ENCODE results near the gene TRIM38. TPM values are rescaled to one million over a fixed set of nuclear protein-coding genes. Genes with fewer than 3 reads are reported as not detected.

TRIM38 gene
- total RNA-seq, 1 donor from 2014 or later: 7.6 TPM

- peaks cover 0 to 19% of the 10 kb centered on the region in 2 donors for H3K4me1 ChIP-seq
- H3K27ac ChIP-seq: peak overlapping the region; percentile 90 to 97
- intact Hi-C loops (cut with DNase I): loop anchor here (5.0 to 10.0 kb wide), 4 partner anchors 530 to 1810 kb away; a partner anchor contains a TSS
- no peak overlapping the region for H3K4me3 ChIP-seq
- no peaks in the 10 kb centered on the region for H3K27me3 ChIP-seq
- no peak for DNase-seq (ENCODE audit: low spot score in 2 of 2)
- H3K36me3 ChIP-seq: no peaks in the 10 kb centered on the region
- no peak for TF ChIP-seq CTCF (IDR thresholded peaks at IDR 0.05)
- H3K9me3 ChIP-seq: no peaks in the 10 kb centered on the region
These were observed 62.0 kb downstream of the TRIM38 start for GRCh38 chr6:26024651-26025046.

DNA sequence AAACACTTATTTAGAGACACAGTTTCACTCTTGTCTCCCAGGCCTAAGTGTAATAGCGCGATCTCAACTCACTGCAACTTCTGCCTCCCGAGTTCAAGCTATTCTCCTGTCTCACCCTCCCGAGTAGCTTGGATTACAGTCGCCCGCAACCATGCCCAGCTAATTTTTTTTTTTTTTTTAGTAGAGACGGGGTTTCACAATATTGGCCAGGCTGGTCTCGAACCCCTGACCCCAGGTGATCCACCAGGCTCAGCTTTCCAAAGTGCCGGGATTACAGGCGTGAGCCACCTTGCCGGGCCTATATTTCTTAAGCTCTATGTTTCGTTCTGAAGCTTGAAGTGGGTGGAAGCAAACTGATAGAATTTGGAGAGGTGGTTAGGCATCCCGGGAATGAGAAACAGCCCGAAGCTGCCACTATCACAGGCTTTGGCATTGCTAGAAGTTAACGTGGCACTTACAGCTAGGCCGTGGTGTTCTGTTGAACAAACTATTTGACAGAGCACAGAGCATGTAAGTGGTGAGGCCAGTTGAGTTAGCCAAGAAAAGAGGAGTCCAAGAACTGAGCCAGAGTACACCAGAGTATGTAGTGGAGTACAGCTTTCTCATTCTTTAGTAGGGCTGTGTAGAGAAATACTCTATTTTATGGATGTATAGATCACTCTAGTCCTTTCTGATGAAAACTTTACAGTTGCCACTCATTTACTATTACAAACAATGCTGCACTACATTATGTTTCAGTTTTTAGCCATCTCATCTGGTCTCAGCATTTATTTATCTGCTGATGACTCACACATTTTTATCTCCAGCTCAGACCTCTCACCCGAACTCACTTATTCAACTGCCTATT lies 62.7 kb downstream of the TRIM38 start:
- H3K9me3 ChIP-seq: no peaks in the 10 kb centered on the region
- H3K4me3 ChIP-seq: peak overlapping the region; percentile 64 to 75
- DNase-seq (ENCODE audit: low spot score in 2 of 2): no peak
- H3K27ac ChIP-seq: peak overlapping the region; percentile 90 to 97
- no peaks in the 10 kb centered on the region for H3K27me3 ChIP-seq
- peaks cover 0 to 19% of the 10 kb centered on the region in 2 donors for H3K4me1 ChIP-seq
- no peaks in the 10 kb centered on the region for H3K36me3 ChIP-seq
- no peak for TF ChIP-seq CTCF (IDR thresholded peaks at IDR 0.05)
- intact Hi-C loops (cut with DNase I): loop anchor here (10.0 kb wide), 3 partner anchors 530 to 1810 kb away; a partner anchor contains a TSS

DNA sequence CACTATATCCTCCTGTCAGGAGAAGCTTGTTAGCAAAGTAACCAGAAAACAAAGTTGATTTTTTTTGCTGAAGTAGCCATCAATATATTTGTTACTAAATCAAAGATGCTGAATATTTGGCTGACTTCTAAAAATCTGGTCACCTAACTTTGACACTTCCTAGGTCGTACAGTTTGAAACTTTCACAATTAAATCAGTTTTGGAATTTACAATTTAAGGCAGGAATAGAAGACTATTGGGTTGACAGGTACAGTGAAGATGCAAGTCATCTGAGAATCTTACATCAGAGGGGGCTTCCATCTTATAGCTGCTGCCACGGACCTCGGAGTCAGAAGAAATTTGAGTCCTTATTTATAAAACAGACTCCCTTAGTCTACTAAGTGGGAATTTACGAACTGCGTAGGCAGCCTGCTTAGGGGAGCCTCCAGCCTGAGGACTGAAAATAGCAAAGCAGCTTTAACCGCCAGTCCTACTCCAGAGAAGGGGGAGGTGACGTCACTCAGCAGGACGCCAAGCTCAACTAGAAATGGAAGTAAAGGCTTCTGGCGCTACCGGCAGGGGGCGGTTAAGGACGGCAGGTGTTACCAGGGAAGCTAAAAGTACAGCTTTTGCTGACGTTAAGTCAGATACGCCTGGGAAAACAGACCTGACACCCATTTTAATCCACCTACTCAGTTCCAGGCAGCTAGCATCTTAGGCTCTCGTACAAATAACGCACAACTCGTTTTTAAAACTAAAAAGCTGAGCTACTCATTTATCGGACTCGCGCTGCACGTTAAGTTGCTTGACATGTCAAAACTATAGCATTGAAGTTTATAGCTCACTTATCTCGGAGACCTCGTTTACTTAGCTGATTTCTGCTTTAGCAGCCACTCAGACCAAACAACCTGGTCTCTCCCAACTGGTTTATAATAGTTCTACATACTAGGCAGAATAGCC lies 63.6 kb downstream of the TRIM38 start:
- intact Hi-C loops (cut with DNase I): loop anchor here (1.0 to 10.0 kb wide), 5 partner anchors 19 to 1809 kb away; a partner anchor contains a TSS

DNA sequence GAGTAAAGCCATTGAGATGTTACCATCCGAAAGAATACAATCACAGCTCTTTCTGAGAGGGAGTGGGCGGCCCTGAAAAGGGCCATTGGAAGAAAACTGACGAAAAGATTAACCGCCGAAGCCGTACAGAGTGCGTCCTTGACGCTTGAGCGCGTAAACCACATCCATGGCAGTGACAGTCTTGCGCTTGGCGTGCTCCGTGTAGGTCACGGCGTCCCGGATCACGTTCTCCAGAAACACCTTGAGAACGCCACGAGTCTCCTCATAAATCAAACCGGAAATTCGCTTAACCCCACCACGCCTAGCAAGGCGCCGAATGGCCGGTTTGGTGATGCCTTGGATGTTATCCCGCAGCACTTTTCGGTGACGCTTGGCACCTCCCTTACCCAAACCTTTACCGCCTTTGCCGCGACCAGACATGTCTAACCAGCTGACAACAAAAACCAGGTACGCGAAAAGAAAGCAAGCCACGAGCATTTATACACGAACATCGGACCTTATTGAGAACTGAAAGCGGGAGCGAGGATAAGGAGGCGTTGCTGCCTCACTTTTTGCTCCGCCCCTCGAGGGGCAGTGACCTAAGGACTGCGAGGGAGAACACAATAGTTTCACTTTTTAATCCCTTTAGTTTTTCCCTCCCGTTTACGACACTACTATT lies 64.4 kb downstream of the TRIM38 start:
- H3K9me3 ChIP-seq: no peaks in the 10 kb centered on the region
- H3K4me1 ChIP-seq: peaks cover 0 to 24% of the 10 kb centered on the region in 2 donors
- H3K27ac ChIP-seq: peak overlapping the region; percentile 90 to 97
- H3K27me3 ChIP-seq: no peaks in the 10 kb centered on the region
- TF ChIP-seq CTCF (IDR thresholded peaks at IDR 0.05): no peak
- intact Hi-C loops (cut with DNase I): loop anchor here (1.0 to 10.0 kb wide), 5 partner anchors 18 to 1808 kb away; a partner anchor contains a TSS
- peak overlapping the region; percentile 64 to 75 for H3K4me3 ChIP-seq
- DNase-seq (ENCODE audit: low spot score in 2 of 2): peak; percentile 70 to 94
- H3K36me3 ChIP-seq: no peaks in the 10 kb centered on the region

More for the DNA sequence above, 63.6 kb downstream of the TRIM38 start:
- Histone ChIP-seq H3K4me3 (peak overlapping the region; percentile 64 to 75), H3K27ac (peak overlapping the region; percentile 90 to 97), H3K9me3 (no peaks in the 10 kb centered on the region), H3K36me3 (no peaks in the 10 kb centered on the region), H3K27me3 (no peaks in the 10 kb centered on the region), H3K4me1 (peaks cover 0 to 19% of the 10 kb centered on the region in 2 donors)
- peak; percentile 96 to 99 for DNase-seq (ENCODE audit: low spot score in 2 of 2)
- peak; percentile 80 to 87 (median 82) for TF ChIP-seq CTCF (IDR thresholded peaks at IDR 0.05)
